Limb (tissue), 2 donors: ENCODE results near the gene FOXK2.

Source experiments
- DNase-seq, 2 donors: peaks; one replicate each; pipeline ENCODE4 v3.0.0-alpha.2; 2016; ENCODE audit errors: extremely low spot score in 2 of 2

The FOXK2 gene

GRCh38 chr17:82518826-82519810 lies at the start of gene FOXK2:
Gene FOXK2, plus strand, starts transcription at chr17:82519732. Its CDS starts 157 bp downstream, at chr17:82519889.
- peak; percentile 96 to 97 for DNase-seq

- no peak for DNase-seq
These were observed 49.5 kb upstream of the FOXK2 start for GRCh38 chr17:82470065-82470464.

DNA sequence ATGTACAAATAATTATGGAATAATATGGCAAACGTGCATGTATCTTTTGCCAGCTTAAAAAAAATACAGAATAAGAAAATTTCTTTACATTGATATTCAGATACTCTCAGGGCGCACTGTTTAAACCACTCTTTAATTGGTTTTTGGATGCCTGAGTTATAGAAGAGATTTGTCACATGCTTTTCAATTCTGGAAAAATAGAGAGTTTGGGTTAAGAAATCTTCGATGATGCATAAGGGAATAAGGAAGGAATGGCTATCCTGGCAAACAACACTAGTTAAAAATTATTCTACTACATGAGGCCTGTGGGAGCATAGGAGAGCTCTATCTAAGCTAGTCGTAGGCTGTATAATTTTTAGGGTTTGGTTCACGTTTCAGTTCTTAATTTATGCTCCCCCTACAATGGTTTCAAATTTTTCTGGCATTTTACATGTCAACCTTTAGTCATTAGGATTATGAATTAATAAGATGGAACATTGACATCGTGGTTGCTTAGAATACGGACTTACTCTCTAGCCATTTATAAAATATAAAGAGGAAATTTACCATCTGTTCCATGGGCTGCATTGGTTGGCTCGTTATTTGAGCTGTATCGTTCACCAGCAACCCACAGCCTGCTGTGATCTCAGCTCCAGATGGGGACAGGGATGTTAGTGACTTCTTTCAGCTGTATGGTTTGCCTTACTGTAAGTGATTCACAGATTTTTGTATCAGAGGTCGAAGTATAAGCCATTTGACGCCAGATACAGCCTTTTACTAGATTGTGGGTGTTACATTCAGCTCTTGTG lies 45.1 kb upstream of the FOXK2 start:
- no peak for DNase-seq

DNA sequence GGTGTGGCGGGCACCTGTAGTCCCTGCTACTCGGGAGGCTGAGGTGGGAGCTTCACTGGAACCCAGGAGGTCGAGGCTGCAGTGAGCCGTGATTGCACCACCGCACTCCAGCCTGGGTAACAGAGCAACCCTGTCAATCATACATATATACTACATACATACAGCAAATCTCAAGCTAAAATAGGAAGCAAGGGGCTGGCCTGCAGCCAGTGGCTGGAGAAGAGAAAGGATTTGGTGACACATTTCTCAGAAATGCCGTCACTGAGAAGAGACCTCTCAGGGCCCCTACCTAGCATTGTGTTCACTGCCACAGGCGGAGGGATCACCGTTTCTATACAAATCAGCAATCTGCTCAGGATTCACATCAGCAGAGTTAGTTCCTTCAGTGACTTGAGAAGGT lies 44.1 kb upstream of the FOXK2 start:
- no peak for DNase-seq

DNA sequence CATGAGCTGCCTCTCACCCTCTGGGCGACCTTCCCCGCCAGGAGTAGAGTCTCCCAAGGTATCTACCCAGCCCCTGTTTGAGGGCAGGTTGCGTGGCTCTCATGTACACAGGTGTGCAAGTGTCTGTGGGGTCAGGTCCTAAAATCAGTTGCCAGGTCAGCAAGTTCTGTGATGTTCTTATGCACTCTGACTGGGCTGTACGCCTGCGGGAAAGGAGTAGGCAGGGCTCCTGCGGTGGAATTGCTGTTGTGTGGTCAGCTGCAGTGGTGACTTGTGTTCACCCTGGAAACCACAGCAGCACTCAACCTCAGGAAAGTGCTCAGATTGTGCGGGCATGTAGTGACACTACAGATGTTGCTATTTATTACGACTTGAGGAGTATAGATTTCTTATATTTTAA lies 41.6 kb upstream of the FOXK2 start:
- DNase-seq, result no peak

- DNase-seq, result no peak
These were observed 39.9 kb upstream of the FOXK2 start for GRCh38 chr17:82479602-82480001.

DNA sequence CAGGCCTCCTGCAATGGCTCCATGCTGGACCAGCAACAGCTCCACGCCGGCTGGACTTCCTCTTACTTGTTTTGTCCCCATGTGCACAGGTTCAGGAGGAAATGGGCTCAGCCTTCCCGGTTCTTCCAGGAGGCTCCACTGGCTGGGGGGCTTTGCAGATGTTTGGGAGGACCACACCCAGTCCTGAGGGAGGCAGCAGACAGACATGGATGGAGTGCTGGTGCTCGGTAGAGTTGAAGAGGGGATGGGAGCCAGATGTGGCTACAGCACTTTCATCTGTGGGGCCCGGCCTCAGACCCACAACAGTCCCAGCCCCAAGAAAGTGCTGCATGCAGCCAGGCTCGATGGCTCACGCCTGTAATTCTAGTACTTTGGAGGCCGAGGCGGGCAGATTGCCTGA lies 39.2 kb upstream of the FOXK2 start:
- no peak for DNase-seq

DNA sequence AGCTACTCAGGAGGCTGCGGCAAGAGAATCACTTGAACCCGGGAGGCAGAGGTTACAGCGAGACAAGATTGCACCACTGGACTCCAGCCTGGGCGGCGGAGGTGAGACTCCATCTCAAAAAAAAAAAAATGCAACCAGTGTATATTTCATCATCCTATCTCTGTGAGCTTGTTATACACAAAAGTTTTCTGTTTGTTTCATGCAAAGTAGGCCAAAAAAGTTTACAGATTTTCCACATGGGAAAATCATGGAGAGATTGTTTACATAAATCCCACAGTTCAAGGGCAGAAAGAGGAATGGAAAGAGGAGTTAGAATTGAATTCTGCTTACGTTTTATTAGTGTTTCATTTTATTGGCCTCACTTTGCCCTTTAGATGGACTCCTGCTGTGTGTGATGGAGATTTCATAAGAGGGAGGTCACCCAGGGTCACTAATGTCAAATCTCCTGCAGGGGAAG lies 36.3 kb upstream of the FOXK2 start:
- DNase-seq, result no peak

DNA sequence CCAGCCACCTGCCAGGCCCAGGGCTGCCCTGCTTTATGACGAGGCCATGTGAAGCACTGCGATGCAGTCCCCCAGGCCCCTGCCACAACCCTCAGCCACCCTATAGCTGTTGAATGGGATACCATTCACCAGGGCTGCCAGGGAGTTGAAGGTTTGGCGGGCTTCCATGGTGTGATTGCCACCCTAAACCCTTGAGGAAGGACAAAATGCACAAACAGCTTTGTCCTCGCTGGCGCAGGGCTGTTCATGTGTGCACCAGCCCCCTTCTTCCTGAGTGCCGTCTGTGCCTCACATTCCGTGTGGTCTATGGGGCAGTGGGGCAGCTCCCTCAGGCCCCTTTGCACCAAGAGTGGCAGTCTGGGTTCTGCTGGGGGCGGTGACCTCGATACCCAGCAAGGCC lies 35.7 kb upstream of the FOXK2 start:
- no peak for DNase-seq

GRCh38 chr17:82486231-82487094 lies 33.1 kb upstream of the FOXK2 start:
- DNase-seq, result no peak

DNA sequence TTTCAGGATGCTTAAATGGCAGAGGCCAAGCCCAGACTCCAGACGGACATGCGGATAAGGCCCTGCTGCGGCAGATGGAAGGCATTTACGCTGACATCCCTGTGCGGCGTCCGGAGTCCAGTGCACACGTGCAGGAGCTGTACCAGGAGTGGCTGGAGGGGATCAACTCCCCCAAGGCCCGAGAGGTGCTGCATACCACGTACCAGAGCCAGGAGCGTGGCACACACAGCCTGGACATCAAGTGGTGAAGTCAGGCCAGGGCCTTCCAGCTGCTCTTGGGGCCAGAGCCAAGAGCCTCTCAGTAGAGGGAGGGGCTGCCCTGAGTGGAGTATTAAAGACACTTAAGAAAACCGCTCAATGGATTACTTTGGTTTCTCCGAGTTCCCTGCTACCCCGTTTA lies 31.6 kb upstream of the FOXK2 start:
- no peak for DNase-seq

GRCh38 chr17:82489117-82489516 lies 30.4 kb upstream of the FOXK2 start:
- DNase-seq, result no peak

- no peak for DNase-seq
These were observed 29.6 kb upstream of the FOXK2 start for GRCh38 chr17:82489851-82490511.

- DNase-seq, result no peak
These were observed 28.9 kb upstream of the FOXK2 start for GRCh38 chr17:82490512-82491195.

GRCh38 chr17:82491196-82491530 lies 28.4 kb upstream of the FOXK2 start:
- DNase-seq, result no peak

GRCh38 chr17:82491533-82491932 lies 28.0 kb upstream of the FOXK2 start:
- DNase-seq, result no peak

- DNase-seq, result no peak
These were observed 26.8 kb upstream of the FOXK2 start for GRCh38 chr17:82492643-82493225.

DNA sequence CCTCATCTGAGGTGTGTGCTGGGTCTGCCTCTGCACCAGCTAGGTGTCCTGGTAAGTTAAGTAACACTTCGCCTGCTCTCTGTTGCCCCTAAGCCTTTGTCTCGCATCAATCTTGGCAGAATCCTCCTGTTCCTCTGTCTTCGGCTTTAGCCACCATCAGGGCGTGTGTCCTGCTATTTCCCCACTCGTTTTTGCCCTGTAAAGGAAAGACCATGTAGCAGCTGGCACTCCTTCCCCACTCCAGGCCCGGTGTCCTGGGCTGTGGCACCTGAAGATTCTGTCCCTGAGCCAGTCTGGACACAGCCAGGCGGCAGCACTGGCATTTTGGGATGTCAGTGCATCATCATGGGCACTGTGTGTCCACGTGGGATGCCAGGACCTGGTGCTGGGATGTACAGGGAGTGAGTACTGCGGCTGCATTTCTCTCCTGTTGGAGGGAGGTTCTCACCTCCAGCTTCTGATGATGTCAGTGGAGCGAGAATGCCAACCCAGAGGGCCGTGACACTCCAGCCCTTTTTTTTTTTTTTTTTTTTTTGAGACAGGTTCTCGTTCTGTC lies 26.2 kb upstream of the FOXK2 start:
- no peak for DNase-seq

DNA sequence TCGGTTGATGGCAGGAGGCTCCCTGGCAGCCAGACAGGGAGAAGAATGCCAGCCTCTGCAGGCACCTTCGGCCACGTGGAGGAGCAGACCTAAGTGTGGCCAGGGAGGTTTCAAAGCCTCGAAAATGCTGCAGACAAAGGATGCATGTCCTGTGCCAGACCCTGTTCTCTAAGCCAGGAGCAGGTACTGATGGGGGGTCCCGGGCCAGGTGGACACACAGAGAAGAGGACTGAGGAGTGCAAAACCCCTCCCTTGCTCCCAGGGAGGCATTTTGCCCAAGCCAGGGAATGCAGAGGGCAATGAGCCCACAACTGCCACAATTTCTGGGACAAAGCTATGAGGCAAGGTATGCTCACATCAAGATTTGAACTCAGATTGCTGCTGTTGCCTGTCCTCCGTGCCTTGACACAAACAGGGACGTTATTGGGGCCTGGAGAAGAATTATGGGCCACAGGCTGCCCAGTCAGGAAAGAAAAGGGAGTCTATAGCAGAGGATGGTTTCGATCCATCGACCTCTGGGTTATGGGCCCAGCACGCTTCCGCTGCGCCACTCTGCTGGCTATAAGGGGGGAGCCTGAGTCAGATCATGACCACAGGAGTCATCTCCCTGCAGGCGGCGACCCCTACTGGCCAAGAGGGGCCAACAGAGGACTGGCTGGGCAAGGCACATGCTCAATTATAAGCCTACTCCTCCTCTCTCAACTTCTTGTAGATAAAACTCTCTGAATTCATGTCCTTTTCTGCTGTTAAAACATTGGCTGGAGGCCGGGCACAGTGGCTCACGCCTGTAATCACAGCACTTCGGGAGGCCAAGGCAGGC lies 25.1 kb upstream of the FOXK2 start:
- peak; percentile 83 to 91 for DNase-seq
